ENCODE data around the gene KCND1. TPM values are rescaled to one million over a fixed set of nuclear protein-coding genes. Genes with fewer than 3 reads are reported as not detected.
A peak's percentile ranks its signal among the peaks of the same experiment; 100 is the strongest.

Gene KCND1
- total RNA-seq, 2 donors from 2014 or later: 0.90 to 1.0 TPM

DNA sequence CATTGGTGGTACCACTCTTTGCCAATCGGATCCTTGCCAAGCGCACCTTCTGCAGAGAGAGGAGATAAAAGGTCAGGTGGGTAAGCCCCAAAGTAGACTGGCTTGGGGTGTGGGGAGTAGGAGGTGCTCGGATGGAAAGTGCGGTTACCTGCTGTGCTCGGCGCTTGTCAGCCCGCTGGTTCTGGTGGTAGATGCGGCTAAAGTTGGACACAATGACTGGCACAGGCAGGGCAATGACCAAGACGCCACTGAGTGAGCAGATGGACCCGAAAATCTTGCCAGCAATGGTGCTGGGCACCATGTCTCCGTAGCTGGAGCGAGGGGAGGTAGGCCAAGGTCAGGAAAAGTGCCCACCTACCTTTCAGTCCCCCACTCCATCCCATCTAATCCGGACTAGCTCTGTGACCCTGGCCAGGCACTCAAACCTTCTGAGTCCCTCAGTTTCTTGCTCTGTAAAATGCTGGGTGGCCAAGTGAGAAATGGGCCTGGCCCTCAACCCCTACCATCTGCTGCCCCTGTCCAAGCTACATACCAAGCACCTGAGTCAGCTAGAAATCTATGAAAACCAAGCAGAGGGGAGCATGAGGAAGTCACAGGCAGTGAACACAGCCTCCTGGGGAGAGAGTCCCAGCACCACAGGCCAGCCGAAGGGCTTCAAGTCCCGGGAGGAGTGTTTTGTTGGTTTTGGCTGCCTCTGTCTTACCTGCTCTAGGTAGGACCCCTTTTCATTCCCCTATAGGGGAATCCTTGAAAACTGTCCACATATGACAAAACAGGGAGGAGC is 4.7 kb downstream of the KCND1 start:
- no peak overlapping the region for H3K9ac ChIP-seq (ENCODE audit: low read depth in 2 of 2, low read length in 2 of 2)
- no peak overlapping the region for H3K27ac ChIP-seq
- H3K36me3 ChIP-seq: no peaks in the 10 kb centered on the region
- intact Hi-C loops (cut with DNase I): no loop called here
- TF ChIP-seq, protein P1, sequence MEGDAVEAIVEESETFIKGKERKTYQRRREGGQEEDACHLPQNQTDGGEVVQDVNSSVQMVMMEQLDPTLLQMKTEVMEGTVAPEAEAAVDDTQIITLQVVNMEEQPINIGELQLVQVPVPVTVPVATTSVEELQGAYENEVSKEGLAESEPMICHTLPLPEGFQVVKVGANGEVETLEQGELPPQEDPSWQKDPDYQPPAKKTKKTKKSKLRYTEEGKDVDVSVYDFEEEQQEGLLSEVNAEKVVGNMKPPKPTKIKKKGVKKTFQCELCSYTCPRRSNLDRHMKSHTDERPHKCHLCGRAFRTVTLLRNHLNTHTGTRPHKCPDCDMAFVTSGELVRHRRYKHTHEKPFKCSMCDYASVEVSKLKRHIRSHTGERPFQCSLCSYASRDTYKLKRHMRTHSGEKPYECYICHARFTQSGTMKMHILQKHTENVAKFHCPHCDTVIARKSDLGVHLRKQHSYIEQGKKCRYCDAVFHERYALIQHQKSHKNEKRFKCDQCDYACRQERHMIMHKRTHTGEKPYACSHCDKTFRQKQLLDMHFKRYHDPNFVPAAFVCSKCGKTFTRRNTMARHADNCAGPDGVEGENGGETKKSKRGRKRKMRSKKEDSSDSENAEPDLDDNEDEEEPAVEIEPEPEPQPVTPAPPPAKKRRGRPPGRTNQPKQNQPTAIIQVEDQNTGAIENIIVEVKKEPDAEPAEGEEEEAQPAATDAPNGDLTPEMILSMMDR (IDR thresholded peaks at IDR 0.05): no peak
- H3K27me3 ChIP-seq: no peaks in the 10 kb centered on the region
- DNase-seq: no peak
- no peak overlapping the region for H3K4me3 ChIP-seq
- H3K4me1 ChIP-seq: no peaks in the 10 kb centered on the region
- no peaks in the 10 kb centered on the region for H3K9me3 ChIP-seq

DNA sequence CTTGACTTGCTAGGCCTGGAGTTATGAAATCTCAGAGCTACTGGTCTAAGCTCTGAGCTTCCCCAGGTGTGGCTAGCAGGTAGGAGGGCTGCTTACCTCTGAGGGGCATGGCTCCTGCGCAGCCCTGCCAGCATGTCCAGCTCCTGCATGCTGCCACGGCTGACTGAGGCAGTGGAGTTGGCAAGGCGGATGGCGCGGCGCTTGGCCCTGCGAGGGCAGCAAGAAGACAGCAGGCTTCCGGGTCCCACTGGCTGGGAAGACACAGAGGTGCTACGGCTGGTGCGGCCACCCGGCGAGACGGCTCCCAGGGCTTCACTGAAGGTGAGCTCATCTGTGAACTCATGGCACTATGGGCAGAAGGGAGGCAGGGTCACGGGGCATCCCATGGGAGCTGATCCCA is 5.7 kb downstream of the KCND1 start:
- Histone ChIP-seq H3K27me3 (no peaks in the 10 kb centered on the region), H3K9me3 (no peaks in the 10 kb centered on the region), H3K36me3 (no peaks in the 10 kb centered on the region), H3K9ac (ENCODE audit: low read depth in 2 of 2, low read length in 2 of 2) (no peak overlapping the region), H3K4me1 (no peaks in the 10 kb centered on the region), H3K4me3 (no peak overlapping the region), H3K27ac (no peak overlapping the region)
- TF ChIP-seq, protein P1 (IDR thresholded peaks at IDR 0.05): no peak
- DNase-seq: no peak
- intact Hi-C loops (cut with DNase I): no loop called here

DNA sequence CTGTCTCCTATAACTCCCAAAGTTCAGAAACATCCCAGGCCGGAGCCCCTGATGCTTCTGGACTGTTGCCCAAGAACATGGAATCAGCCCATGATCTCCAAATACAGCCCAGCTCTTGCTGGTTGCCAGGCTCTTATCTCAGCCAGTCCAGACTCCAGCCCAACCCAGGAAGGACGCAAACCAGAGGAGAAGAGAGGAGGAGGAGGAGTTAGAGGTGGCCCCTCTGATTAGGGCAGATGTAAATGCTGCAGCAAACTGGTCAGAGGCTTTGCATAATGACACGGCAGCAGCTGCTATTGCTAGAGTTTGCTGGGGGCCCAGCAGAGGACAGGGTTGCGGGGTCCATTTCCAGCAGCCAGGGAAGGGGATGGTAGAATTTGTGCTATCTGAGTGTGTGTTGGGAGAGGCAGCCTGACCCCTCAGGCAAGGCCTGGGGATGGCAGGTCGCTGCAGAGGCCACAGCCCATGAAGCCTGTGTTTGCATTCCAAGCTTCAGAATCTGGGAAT is 10.0 kb downstream of the KCND1 start:
- TF ChIP-seq, protein P1 (IDR thresholded peaks at IDR 0.05): no peak
- H3K4me1 ChIP-seq: no peaks in the 10 kb centered on the region
- intact Hi-C loops (cut with DNase I): no loop called here
- H3K4me3 ChIP-seq: no peak overlapping the region
- no peak overlapping the region for H3K9ac ChIP-seq (ENCODE audit: low read depth in 2 of 2, low read length in 2 of 2)
- H3K9me3 ChIP-seq: no peaks in the 10 kb centered on the region
- no peaks in the 10 kb centered on the region for H3K27me3 ChIP-seq
- DNase-seq: no peak
- no peaks in the 10 kb centered on the region for H3K36me3 ChIP-seq
- no peak overlapping the region for H3K27ac ChIP-seq

DNA sequence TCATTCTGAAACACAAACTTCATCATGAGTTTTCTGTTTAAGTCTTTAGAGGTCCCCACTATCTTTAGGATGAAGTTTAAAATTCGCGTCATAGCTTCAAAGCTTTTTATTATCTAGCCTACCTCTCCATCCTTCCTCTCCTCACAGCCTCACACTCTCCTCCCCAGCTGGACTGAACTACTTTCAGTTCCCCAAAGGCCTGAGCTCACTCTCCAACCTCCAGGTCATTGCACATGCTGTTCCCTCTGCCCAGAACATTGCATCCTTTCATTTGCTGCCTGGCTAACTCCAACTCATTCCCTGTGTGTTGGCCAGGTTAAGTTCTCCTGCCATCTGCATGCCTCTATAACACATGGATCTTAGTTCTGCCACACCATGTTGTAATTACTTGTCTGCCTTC is 11.4 kb downstream of the KCND1 start:
- intact Hi-C loops (cut with DNase I): no loop called here

DNA sequence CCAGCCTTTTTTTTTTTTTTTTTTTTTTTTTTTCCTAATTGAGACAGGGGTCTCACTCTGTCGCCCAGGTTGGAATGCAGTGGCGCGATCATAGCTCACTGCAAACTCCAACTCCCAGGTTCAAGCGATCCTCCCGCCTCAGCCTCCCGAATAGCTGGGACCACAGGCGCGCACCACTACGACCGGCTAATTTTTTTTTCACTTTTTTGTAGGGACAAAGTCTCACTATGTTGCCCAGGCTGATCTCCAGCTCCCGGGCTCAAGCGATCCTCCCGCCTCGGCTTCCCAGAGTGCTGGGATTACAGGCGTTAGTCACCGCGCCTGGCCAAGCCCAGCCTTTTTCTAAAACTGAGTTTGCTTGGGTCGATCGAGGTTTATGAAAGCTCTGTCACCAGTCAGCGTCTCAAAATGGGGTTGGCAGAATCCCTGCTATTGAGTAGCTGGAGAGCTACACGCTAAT is 13.0 kb downstream of the KCND1 start:
- Histone ChIP-seq H3K9ac (ENCODE audit: low read depth in 2 of 2, low read length in 2 of 2) (peak overlapping the region; percentile 62 to 65), H3K36me3 (no peaks in the 10 kb centered on the region), H3K27me3 (no peaks in the 10 kb centered on the region), H3K27ac (peak overlapping the region; percentile 94), H3K4me3 (peak overlapping the region; percentile 8), H3K4me1 (no peaks in the 10 kb centered on the region), H3K9me3 (no peaks in the 10 kb centered on the region)
- TF ChIP-seq, protein P1 (IDR thresholded peaks at IDR 0.05): no peak
- peak; percentile 36 for DNase-seq
- intact Hi-C loops (cut with DNase I): no loop called here

More for the DNA sequence above, 11.4 kb downstream of the KCND1 start:
- Histone ChIP-seq H3K36me3 (no peaks in the 10 kb centered on the region), H3K9me3 (no peaks in the 10 kb centered on the region), H3K4me3 (no peak overlapping the region), H3K27ac (no peak overlapping the region), H3K27me3 (no peaks in the 10 kb centered on the region), H3K4me1 (no peaks in the 10 kb centered on the region), H3K9ac (ENCODE audit: low read depth in 2 of 2, low read length in 2 of 2) (no peak overlapping the region)
- TF ChIP-seq, protein P1 (IDR thresholded peaks at IDR 0.05): no peak
- DNase-seq: no peak
